ENCODE data around the gene GLI1. TPM values are rescaled to one million over a fixed set of nuclear protein-coding genes. Genes with fewer than 3 reads are reported as not detected.

The GLI1 gene
- total RNA-seq, 2 experiments from 2014 or later: 4.6 to 6.5 TPM

DNA sequence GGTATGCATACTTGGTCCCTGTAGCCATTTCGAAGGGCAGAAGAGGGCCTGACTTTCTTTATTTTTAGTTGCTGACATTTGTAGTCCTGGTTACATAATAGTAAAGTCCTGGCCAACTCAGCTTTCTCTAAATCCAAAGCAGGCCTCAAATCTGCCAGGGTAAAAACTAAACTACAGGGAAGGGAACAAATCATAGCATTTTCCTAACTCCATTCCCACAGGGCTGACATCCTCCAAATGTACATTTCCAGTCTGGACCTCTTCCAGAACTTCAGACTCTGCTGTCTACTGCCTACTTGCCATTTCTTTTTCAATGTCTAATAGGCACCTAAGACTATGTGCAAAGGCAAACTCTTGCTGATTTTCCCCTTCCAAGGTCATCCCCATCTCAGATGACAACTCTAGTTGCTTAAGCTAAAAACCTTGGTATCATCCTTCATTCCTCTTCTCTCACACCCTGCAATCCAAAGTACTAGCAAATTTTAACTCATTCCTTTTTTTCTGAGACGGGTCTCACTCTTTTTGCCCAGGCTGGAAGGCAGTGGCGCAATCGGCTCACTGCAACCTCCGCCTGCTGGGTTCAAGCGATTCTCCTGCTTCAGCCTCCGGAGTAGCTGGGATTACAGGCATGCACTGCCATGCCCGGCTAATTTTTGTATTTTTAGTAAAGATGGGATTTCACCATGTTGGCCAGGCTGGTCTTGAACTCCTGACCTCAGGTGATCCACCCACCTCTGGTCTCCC is 58.8 kb downstream of the GLI1 start:
- no peaks in the 10 kb centered on the region for H3K9me2 ChIP-seq (ENCODE audit: insufficient read depth, low read length)
- peaks cover 66% of the 10 kb centered on the region for H3K36me3 ChIP-seq (ENCODE audit: insufficient read depth, low read length)
- POLR2A ChIA-PET: interaction anchor here (0.6 to 0.8 kb wide), 2 partner anchors 16 to 55 kb away, joined by 3 read pairs; no protein-coding TSS in a partner anchor
- no TSS peak for BruUV-seq (replicated peaks)
- H3K9me3 ChIP-seq (ENCODE audit: low read length): no peaks in the 10 kb centered on the region
- no peak for DNase-seq (ENCODE audit: low spot score)
- H3K4me3 ChIP-seq (ENCODE audit: low read depth, low read length, poor library complexity, severe bottlenecking): peak overlapping the region; percentile 84
- H2AFZ ChIP-seq (ENCODE audit: low read length): no peak overlapping the region
- CTCF ChIA-PET (ENCODE audit: unreplicated experiment): interaction anchor here (1.1 kb wide), 1 partner anchor 59 kb away, joined by 3 read pairs; no protein-coding TSS in a partner anchor
- intact Hi-C loops (cut with micrococcal nuclease; ENCODE audit: unreplicated experiment): no loop called here
- H3K27ac ChIP-seq (ENCODE audit: low read depth, low read length, poor library complexity, severe bottlenecking): no peak overlapping the region
- H3K4me1 ChIP-seq (ENCODE audit: insufficient read depth, low read length, poor library complexity, severe bottlenecking): peaks cover 32% of the 10 kb centered on the region
- H3K4me2 ChIP-seq (ENCODE audit: low read length): peak overlapping the region; percentile 93
- peaks cover 26% of the 10 kb centered on the region for H3K79me2 ChIP-seq (ENCODE audit: insufficient read depth, low read depth, low read length)
- H4K20me1 ChIP-seq (ENCODE audit: insufficient read depth, low read length): peaks cover 10% of the 10 kb centered on the region
- TF ChIP-seq, protein P1, sequence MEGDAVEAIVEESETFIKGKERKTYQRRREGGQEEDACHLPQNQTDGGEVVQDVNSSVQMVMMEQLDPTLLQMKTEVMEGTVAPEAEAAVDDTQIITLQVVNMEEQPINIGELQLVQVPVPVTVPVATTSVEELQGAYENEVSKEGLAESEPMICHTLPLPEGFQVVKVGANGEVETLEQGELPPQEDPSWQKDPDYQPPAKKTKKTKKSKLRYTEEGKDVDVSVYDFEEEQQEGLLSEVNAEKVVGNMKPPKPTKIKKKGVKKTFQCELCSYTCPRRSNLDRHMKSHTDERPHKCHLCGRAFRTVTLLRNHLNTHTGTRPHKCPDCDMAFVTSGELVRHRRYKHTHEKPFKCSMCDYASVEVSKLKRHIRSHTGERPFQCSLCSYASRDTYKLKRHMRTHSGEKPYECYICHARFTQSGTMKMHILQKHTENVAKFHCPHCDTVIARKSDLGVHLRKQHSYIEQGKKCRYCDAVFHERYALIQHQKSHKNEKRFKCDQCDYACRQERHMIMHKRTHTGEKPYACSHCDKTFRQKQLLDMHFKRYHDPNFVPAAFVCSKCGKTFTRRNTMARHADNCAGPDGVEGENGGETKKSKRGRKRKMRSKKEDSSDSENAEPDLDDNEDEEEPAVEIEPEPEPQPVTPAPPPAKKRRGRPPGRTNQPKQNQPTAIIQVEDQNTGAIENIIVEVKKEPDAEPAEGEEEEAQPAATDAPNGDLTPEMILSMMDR (conservative IDR thresholded peaks at IDR 0.05; ENCODE audit: low read length): no peak
- TF ChIP-seq EZH2phosphoT487 (IDR thresholded peaks at IDR 0.05; ENCODE audit: borderline replicate concordance, low read depth, low read length): no peak

DNA sequence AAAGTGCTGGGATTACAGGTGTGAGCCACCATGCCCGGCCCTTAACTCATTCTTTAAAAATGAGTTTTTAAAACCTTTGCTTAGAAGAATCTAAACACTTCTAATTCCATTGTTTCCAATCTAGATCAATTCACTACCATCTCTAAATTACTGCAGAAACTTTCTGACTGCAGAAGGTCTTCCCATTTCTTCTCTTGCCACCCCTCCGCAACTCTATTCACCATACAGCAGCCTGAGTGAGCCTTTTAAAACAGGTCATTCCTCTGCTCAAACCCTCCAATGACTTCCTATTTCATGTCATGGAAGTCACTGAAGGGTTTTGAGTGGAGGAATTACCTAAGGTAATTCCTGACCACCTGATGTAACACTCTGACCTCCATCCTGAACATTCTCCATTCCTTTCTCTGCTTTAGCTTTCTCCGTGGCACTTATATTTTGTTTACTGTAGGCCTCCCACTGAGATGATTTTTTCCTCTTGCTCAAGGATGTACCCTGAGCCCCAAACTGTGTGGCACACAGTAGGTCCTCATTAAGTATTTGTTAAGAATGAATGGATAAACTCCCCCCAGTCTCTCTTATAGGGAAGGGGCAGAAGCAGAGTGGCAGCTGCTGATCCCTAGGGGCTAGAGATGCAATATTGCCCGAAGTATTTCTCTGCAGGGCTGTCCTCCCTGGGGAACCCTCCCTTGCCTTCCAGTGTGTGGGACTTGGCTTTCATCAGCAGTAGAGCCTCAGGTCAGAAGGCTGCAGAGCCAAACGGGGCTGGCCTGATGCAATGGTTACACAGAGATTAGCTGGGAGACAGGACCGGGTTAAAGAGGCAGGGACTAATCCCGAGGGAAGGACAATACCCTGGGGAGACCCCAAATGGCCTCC is 59.6 kb downstream of the GLI1 start:
- Histone ChIP-seq H2AFZ (ENCODE audit: low read length) (no peak overlapping the region), H3K36me3 (ENCODE audit: insufficient read depth, low read length) (peaks cover 61% of the 10 kb centered on the region), H3K9me3 (ENCODE audit: low read length) (no peaks in the 10 kb centered on the region), H3K4me1 (ENCODE audit: insufficient read depth, low read length, poor library complexity, severe bottlenecking) (peaks cover 38% of the 10 kb centered on the region), H4K20me1 (ENCODE audit: insufficient read depth, low read length) (peaks cover 17% of the 10 kb centered on the region), H3K4me3 (ENCODE audit: low read depth, low read length, poor library complexity, severe bottlenecking) (peak overlapping the region; percentile 84), H3K79me2 (ENCODE audit: insufficient read depth, low read depth, low read length) (peaks cover 34% of the 10 kb centered on the region), H3K9me2 (ENCODE audit: insufficient read depth, low read length) (no peaks in the 10 kb centered on the region), H3K4me2 (ENCODE audit: low read length) (peak overlapping the region; percentile 93), H3K27ac (ENCODE audit: low read depth, low read length, poor library complexity, severe bottlenecking) (peak overlapping the region; percentile 78)
- POLR2A ChIA-PET: interaction anchor here (0.6 to 0.9 kb wide), 2 partner anchors 33 to 54 kb away, joined by 3 read pairs; no protein-coding TSS in a partner anchor
- no TSS peak for BruUV-seq (replicated peaks)
- CTCF ChIA-PET (ENCODE audit: unreplicated experiment): no interaction called here
- DNase-seq (ENCODE audit: low spot score): peak; percentile 67
- no peak for TF ChIP-seq EZH2phosphoT487 (IDR thresholded peaks at IDR 0.05; ENCODE audit: borderline replicate concordance, low read depth, low read length)
- TF ChIP-seq, protein P1 (conservative IDR thresholded peaks at IDR 0.05; ENCODE audit: low read length): no peak
- intact Hi-C loops (cut with micrococcal nuclease; ENCODE audit: unreplicated experiment): no loop called here
